ENCODE results near the gene MLPH. TPM values are rescaled to one million over a fixed set of nuclear protein-coding genes. Genes with fewer than 3 reads are reported as not detected.
A peak's percentile ranks its signal among the peaks of the same experiment; 100 is the strongest.

MLPH gene
- total and polyA plus RNA-seq, 2 of the 13 experiments (the other 11 are each of a cell fraction or from before 2014, with no cell fraction given) = 0.12 TPM; not detected in 1

- TF ChIP-seq UBTF (CRISPR knock-in tag; IDR thresholded peaks at IDR 0.05) (peak; percentile 53), DRAP1 (CRISPR knock-in tag; IDR thresholded peaks at IDR 0.05) (0 out of 2 replicates have a peak, but pooled peaks have one; percentile 31), ZNF230 (CRISPR knock-in tag; IDR thresholded peaks at IDR 0.05) (peak; percentile 88), KLF15 (CRISPR knock-in tag; IDR thresholded peaks at IDR 0.05; ENCODE audit: borderline replicate concordance) (no peak), AHDC1 (CRISPR knock-in tag; IDR thresholded peaks at IDR 0.05; ENCODE audit: borderline replicate concordance) (0 out of 2 replicates have a peak, but pooled peaks have one; percentile 31), SPEN (CRISPR knock-in tag; IDR thresholded peaks at IDR 0.05; ENCODE audit: low read depth) (peak; percentile 69), HOMEZ (CRISPR knock-in tag; IDR thresholded peaks at IDR 0.05; ENCODE audit: low read depth) (0 out of 2 replicates have a peak, but pooled peaks have one; percentile 37), PRDM4 (CRISPR knock-in tag; IDR thresholded peaks at IDR 0.05; ENCODE audit: borderline replicate concordance) (0 out of 2 replicates have a peak, but pooled peaks have one; percentile 19), ZNF768 (CRISPR knock-in tag; IDR thresholded peaks at IDR 0.05) (peak; percentile 53), ARID3A (IDR thresholded peaks at IDR 0.05; ENCODE audit: low read depth, low read length) (no peak), ZNF564 (CRISPR knock-in tag; IDR thresholded peaks at IDR 0.05) (peak; percentile 59; the same call in 1 of the 2 replicates), EEA1 (CRISPR knock-in tag; IDR thresholded peaks at IDR 0.05; ENCODE audit: borderline replicate concordance) (0 out of 2 replicates have a peak, but pooled peaks have one; percentile 24), PHF8 (CRISPR knock-in tag; IDR thresholded peaks at IDR 0.05) (peak; percentile 82)
These were observed 11.9 kb upstream of the MLPH start (continued) for GRCh38 chr2:237474931-237475703.
